ENCODE measurements around the gene MYADML2.

- TF ChIP-seq, protein P1, sequence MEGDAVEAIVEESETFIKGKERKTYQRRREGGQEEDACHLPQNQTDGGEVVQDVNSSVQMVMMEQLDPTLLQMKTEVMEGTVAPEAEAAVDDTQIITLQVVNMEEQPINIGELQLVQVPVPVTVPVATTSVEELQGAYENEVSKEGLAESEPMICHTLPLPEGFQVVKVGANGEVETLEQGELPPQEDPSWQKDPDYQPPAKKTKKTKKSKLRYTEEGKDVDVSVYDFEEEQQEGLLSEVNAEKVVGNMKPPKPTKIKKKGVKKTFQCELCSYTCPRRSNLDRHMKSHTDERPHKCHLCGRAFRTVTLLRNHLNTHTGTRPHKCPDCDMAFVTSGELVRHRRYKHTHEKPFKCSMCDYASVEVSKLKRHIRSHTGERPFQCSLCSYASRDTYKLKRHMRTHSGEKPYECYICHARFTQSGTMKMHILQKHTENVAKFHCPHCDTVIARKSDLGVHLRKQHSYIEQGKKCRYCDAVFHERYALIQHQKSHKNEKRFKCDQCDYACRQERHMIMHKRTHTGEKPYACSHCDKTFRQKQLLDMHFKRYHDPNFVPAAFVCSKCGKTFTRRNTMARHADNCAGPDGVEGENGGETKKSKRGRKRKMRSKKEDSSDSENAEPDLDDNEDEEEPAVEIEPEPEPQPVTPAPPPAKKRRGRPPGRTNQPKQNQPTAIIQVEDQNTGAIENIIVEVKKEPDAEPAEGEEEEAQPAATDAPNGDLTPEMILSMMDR (IDR thresholded peaks at IDR 0.05; ENCODE audit: insufficient read depth, low read length, poor library complexity, severe bottlenecking) = no peak
- no peak for TF ChIP-seq EZH2phosphoT487 (conservative IDR thresholded peaks at IDR 0.05; ENCODE audit: low read length)
These were observed 39.6 kb upstream of the MYADML2 start for GRCh38 chr17:81986606-81987005.

Measured in SU-DHL-6 (cell line).